ENCODE results near the gene CREBL2. TPM values are rescaled to one million over a fixed set of nuclear protein-coding genes. Genes with fewer than 3 reads are reported as not detected.

CREBL2 gene, protein sequence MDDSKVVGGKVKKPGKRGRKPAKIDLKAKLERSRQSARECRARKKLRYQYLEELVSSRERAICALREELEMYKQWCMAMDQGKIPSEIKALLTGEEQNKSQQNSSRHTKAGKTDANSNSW
- 43.5 and 44.6 TPM in 2 replicates for total RNA-seq

DNA sequence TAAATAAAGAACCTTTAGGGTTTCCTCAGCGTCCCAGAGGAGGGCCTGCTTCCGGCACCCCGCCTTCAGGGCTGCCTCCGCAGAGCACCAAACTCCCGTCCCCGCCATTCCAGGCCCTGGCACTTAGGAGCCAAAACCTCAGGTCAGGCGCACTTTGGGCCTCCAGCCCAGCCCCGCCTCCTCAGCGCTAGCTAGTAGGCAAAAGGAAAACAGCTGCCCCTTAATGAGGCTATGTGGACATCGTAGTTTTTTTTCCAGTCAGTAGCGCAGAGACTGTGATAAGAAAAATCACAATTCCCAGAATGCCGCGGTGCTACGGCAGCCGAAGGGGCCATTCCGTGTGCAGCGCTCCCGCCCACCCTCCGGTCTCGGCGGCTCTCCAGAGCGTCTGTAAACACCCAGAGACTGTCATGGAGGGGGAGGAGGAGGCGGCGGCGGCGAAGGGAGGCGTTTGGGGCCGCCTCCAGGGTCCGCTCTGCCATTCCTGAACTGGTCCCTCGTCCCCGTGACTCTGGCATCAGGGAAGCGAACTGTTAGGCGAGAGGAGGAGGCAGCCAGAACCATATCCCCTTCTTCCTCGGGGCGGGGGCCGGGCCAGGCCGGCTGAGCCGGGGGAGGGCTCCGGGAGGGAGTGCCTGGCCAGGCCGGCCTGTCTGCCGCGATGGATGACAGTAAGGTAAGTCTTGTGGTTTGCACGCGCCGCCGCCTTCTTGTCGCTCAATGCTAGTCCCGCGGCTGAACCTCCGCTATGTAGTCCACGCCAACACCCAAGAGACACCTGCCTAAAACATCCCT lies at the start of gene CREBL2:
TSS of gene CREBL2 (plus strand) at position 365 of the 795 bp plus-strand sequence. CDS start at position 662, 297 bp downstream.

DNA sequence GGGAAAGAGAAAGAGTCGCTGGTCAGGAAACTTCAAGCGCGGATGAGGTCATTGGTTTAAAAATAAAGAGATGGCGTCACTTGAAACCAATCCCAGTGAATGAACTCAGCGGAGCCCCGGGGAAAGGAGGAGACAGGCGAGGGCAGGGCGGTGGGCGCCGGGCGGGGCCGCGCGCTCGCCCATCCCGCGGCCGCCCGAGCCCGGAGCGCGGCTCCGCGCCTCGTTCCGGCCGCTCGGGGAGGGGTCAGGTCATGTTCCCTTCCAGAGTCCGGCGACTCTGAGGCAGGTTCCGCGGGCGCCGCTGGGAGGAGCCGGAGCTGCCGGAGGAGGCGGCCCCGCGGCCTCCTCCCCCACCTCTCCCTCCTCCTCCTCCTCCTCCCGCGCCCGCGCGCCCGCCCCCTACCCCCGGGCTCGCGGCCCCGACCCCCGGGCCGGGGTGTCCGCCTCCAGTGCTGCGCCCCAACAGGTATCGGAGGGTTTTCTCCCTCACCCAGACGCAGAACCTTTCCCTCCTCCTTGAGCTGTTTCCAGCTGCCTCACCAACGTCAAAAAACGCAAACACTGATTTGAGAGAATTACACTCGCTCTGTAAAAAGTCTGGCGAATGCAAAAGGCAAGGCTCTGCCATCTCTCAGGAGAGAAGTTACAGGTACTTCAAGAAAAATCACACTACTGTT lies 49.0 kb upstream of the CREBL2 start, which contains the start of gene DUSP16:
TSS of gene DUSP16 (minus strand) at position 279 of the 677 bp plus-strand sequence. CDS start 41,765 bp downstream, outside the sequence.

Other genes with a start within 250 kb of the CREBL2 start
- 4.6 and 6.7 TPM in 2 replicates for gene DUSP16, start 49.0 kb upstream of the CREBL2 start, total RNA-seq
- gene GPR19, start 84.3 kb downstream of the CREBL2 start, total RNA-seq = under 0.01 and 0.26 TPM in 2 replicates
- 28.8 and 31.2 TPM in 2 replicates for gene CDKN1B, start 105.5 kb downstream of the CREBL2 start, total RNA-seq
- 1.5 and 3.3 TPM in 2 replicates for gene APOLD1, start 173.8 kb downstream of the CREBL2 start, total RNA-seq
- 36.8 and 48.5 TPM in 2 replicates for gene DDX47, start 201.5 kb downstream of the CREBL2 start, total RNA-seq

Data from bronchial smooth muscle cell (primary cell).